ENCODE data around the gene RRP1.
"Not testable (repeated sequence)": the region's sequence is repeated elsewhere in the genome, so short reads cannot be mapped to it uniquely, and the experiment has no call there.

The RRP1 gene

GRCh38 chr21:43820466-43820865, 31.1 kb downstream of the RRP1 start:
- WGBS, 2 experiments (ENCODE audit: insufficient coverage in 2 of 2) = 93 to 95% methylated on average over 11 of the region's 11 CpGs

GRCh38 chr21:43822166-43822565, 32.8 kb downstream of the RRP1 start:
- H3K27ac ChIP-seq (ENCODE audit: low read depth, low read length, severe bottlenecking) = not testable (repeated sequence)

More at GRCh38 chr21:43820466-43820865, 31.1 kb downstream of the RRP1 start:
- Histone ChIP-seq H3K9me3 (ENCODE audit: control insufficient read depth, low read length) (no peaks in the 10 kb centered on the region), H3K36me3 (ENCODE audit: control insufficient read depth, insufficient read depth, low read length) (no peaks in the 10 kb centered on the region), H3K4me3 (ENCODE audit: extremely low read depth, insufficient read depth, low read length, poor library complexity, severe bottlenecking) (no peak overlapping the region), H3K4me1 (ENCODE audit: control insufficient read depth, insufficient read depth, low read length, poor library complexity, severe bottlenecking) (no peaks in the 10 kb centered on the region), H3K27ac (ENCODE audit: low read depth, low read length, severe bottlenecking) (no peak overlapping the region)

GRCh38 chr21:43822741-43823140, 33.4 kb downstream of the RRP1 start:
- H3K4me1 ChIP-seq (ENCODE audit: control insufficient read depth, insufficient read depth, low read length, poor library complexity, severe bottlenecking); H3K36me3 ChIP-seq (ENCODE audit: control insufficient read depth, insufficient read depth, low read length); H3K4me3 ChIP-seq (ENCODE audit: extremely low read depth, insufficient read depth, low read length, poor library complexity, severe bottlenecking); H3K27ac ChIP-seq (ENCODE audit: low read depth, low read length, severe bottlenecking); H3K9me3 ChIP-seq (ENCODE audit: control insufficient read depth, low read length): not testable (repeated sequence)
- WGBS, 2 experiments (ENCODE audit: insufficient coverage in 2 of 2) = no CpG with 5 or more reads among the region's 5 CpGs

More at GRCh38 chr21:43822166-43822565, 32.8 kb downstream of the RRP1 start:
- not testable (repeated sequence) for H3K4me1 ChIP-seq (ENCODE audit: control insufficient read depth, insufficient read depth, low read length, poor library complexity, severe bottlenecking); H3K4me3 ChIP-seq (ENCODE audit: extremely low read depth, insufficient read depth, low read length, poor library complexity, severe bottlenecking); H3K9me3 ChIP-seq (ENCODE audit: control insufficient read depth, low read length); H3K36me3 ChIP-seq (ENCODE audit: control insufficient read depth, insufficient read depth, low read length)
- WGBS, 2 experiments (ENCODE audit: insufficient coverage in 2 of 2) = 97 to 98% methylated on average over 8 to 11 of the region's 25 CpGs

GRCh38 chr21:43824333-43825241, 35.2 kb downstream of the RRP1 start:
- Histone ChIP-seq H3K27ac (ENCODE audit: low read depth, low read length, severe bottlenecking) (no peak overlapping the region), H3K36me3 (ENCODE audit: control insufficient read depth, insufficient read depth, low read length) (no peaks in the 10 kb centered on the region), H3K4me3 (ENCODE audit: extremely low read depth, insufficient read depth, low read length, poor library complexity, severe bottlenecking) (no peak overlapping the region), H3K4me1 (ENCODE audit: control insufficient read depth, insufficient read depth, low read length, poor library complexity, severe bottlenecking) (peaks cover 6% of the 10 kb centered on the region), H3K9me3 (ENCODE audit: control insufficient read depth, low read length) (no peaks in the 10 kb centered on the region)
- WGBS, 2 experiments (ENCODE audit: insufficient coverage in 2 of 2) = 87 to 89% methylated on average over 9 to 13 of the region's 17 CpGs

GRCh38 chr21:43825242-43825935, 36.0 kb downstream of the RRP1 start:
- Histone ChIP-seq H3K4me3 (ENCODE audit: extremely low read depth, insufficient read depth, low read length, poor library complexity, severe bottlenecking) (no peak overlapping the region), H3K4me1 (ENCODE audit: control insufficient read depth, insufficient read depth, low read length, poor library complexity, severe bottlenecking) (peaks cover 6% of the 10 kb centered on the region), H3K9me3 (ENCODE audit: control insufficient read depth, low read length) (no peaks in the 10 kb centered on the region), H3K36me3 (ENCODE audit: control insufficient read depth, insufficient read depth, low read length) (no peaks in the 10 kb centered on the region), H3K27ac (ENCODE audit: low read depth, low read length, severe bottlenecking) (no peak overlapping the region)
- WGBS, 2 experiments (ENCODE audit: insufficient coverage in 2 of 2) = 93 to 94% methylated on average over 22 to 23 of the region's 24 CpGs

- H3K36me3 ChIP-seq (ENCODE audit: control insufficient read depth, insufficient read depth, low read length) = no peaks in the 10 kb centered on the region
- no peaks in the 10 kb centered on the region for H3K9me3 ChIP-seq (ENCODE audit: control insufficient read depth, low read length)
- peaks cover 6% of the 10 kb centered on the region for H3K4me1 ChIP-seq (ENCODE audit: control insufficient read depth, insufficient read depth, low read length, poor library complexity, severe bottlenecking)
- 83 to 85% methylated on average over 27 to 29 of the region's 31 CpGs for WGBS, 2 experiments (ENCODE audit: insufficient coverage in 2 of 2)
- no peak overlapping the region for H3K27ac ChIP-seq (ENCODE audit: low read depth, low read length, severe bottlenecking)
- H3K4me3 ChIP-seq (ENCODE audit: extremely low read depth, insufficient read depth, low read length, poor library complexity, severe bottlenecking) = no peak overlapping the region
Observed at GRCh38 chr21:43825936-43826622, 36.7 kb downstream of the RRP1 start.

- Histone ChIP-seq H3K27ac (ENCODE audit: low read depth, low read length, severe bottlenecking) (no peak overlapping the region), H3K9me3 (ENCODE audit: control insufficient read depth, low read length) (no peaks in the 10 kb centered on the region), H3K4me1 (ENCODE audit: control insufficient read depth, insufficient read depth, low read length, poor library complexity, severe bottlenecking) (peaks cover 6% of the 10 kb centered on the region), H3K36me3 (ENCODE audit: control insufficient read depth, insufficient read depth, low read length) (no peaks in the 10 kb centered on the region), H3K4me3 (ENCODE audit: extremely low read depth, insufficient read depth, low read length, poor library complexity, severe bottlenecking) (no peak overlapping the region)
- WGBS, 2 experiments (ENCODE audit: insufficient coverage in 2 of 2) = 84 to 89% methylated on average over 7 to 8 of the region's 8 CpGs
Observed at GRCh38 chr21:43826623-43826974, 37.2 kb downstream of the RRP1 start.

GRCh38 chr21:43827015-43827611, 37.7 kb downstream of the RRP1 start:
- WGBS, 2 experiments (ENCODE audit: insufficient coverage in 2 of 2) = 94 to 95% methylated on average over 14 to 15 of the region's 18 CpGs
- no peak overlapping the region for H3K27ac ChIP-seq (ENCODE audit: low read depth, low read length, severe bottlenecking)
- no peaks in the 10 kb centered on the region for H3K36me3 ChIP-seq (ENCODE audit: control insufficient read depth, insufficient read depth, low read length)
- H3K4me1 ChIP-seq (ENCODE audit: control insufficient read depth, insufficient read depth, low read length, poor library complexity, severe bottlenecking) = peaks cover 6% of the 10 kb centered on the region
- H3K9me3 ChIP-seq (ENCODE audit: control insufficient read depth, low read length) = no peaks in the 10 kb centered on the region
- H3K4me3 ChIP-seq (ENCODE audit: extremely low read depth, insufficient read depth, low read length, poor library complexity, severe bottlenecking) = no peak overlapping the region

- 89 to 91% methylated on average over 11 to 12 of the region's 12 CpGs for WGBS, 2 experiments (ENCODE audit: insufficient coverage in 2 of 2)
- Histone ChIP-seq H3K4me3 (ENCODE audit: extremely low read depth, insufficient read depth, low read length, poor library complexity, severe bottlenecking) (no peak overlapping the region), H3K4me1 (ENCODE audit: control insufficient read depth, insufficient read depth, low read length, poor library complexity, severe bottlenecking) (peaks cover 6% of the 10 kb centered on the region), H3K27ac (ENCODE audit: low read depth, low read length, severe bottlenecking) (no peak overlapping the region), H3K9me3 (ENCODE audit: control insufficient read depth, low read length) (peaks cover 4% of the 10 kb centered on the region), H3K36me3 (ENCODE audit: control insufficient read depth, insufficient read depth, low read length) (no peaks in the 10 kb centered on the region)
Observed at GRCh38 chr21:43829161-43829560, 39.8 kb downstream of the RRP1 start.

- H3K36me3 ChIP-seq (ENCODE audit: control insufficient read depth, insufficient read depth, low read length) = no peaks in the 10 kb centered on the region
- WGBS, 2 experiments (ENCODE audit: insufficient coverage in 2 of 2) = 83 to 88% methylated on average over 17 to 22 of the region's 22 CpGs
- peaks cover 6% of the 10 kb centered on the region for H3K4me1 ChIP-seq (ENCODE audit: control insufficient read depth, insufficient read depth, low read length, poor library complexity, severe bottlenecking)
- H3K27ac ChIP-seq (ENCODE audit: low read depth, low read length, severe bottlenecking) = no peak overlapping the region
- no peak overlapping the region for H3K4me3 ChIP-seq (ENCODE audit: extremely low read depth, insufficient read depth, low read length, poor library complexity, severe bottlenecking)
- peaks cover 4% of the 10 kb centered on the region for H3K9me3 ChIP-seq (ENCODE audit: control insufficient read depth, low read length)
Observed at GRCh38 chr21:43829575-43830119, 40.3 kb downstream of the RRP1 start.
